NCI-H2107 treated with DMSO at 0.1 percent for 48 hours (cell line): ENCODE data around the gene ZNF722.
"Not testable (repeated sequence)": the region's sequence is repeated elsewhere in the genome, so short reads cannot be mapped to it uniquely, and the experiment has no call there.

Source experiments
- DNase-seq: peaks from one replicate; lab custom pipeline; 2025; ENCODE audit not compliant: unreplicated experiment; lab: John Stamatoyannopoulos, UW

Gene ZNF722

GRCh38 chr7:63998549-63998948 lies at the start of gene ZNF722:
Gene ZNF722 (plus strand): TSS chr7:63998849. CDS start chr7:63998962, 113 bp downstream.
- no peak for DNase-seq

DNA sequence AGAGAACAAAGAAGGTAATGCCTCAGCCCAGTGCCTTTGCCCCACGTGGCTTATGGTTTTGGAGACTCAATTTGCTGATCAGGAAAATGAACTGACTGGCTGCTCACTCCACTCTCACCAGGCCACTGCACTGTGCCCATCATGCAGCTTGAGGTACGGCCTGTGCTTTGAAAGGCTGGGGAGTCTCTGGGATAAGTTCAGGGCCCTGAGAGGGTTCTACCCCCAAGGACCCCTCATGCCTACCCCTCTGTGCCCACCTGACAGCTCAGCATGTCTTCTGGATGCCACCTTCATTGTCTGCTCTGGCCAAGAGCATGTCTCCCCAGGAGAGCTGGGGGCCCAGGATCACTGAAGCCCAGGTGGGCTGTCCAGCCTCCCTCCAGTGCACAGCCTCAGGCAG lies 45.5 kb upstream of the ZNF722 start:
- DNase-seq: no peak

DNA sequence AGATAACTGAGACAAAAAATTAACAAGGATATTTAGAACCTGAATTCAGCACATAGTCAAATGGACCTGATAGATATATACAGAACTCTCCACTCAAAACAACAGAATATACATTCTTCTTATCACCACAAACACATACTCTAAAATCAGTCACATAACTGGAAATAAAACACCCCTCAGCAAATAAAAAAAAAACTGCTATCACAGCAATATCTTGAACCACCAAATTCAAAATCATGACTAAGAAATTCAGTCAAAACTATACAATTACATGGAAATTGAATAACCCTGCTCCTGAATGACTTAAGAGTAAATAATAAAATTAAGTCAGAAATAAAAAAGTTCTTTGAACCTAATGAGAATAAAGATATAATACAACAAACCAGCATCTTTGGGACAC lies 30.0 kb upstream of the ZNF722 start:
- DNase-seq: no peak

GRCh38 chr7:64015496-64015895 lies 16.8 kb downstream of the ZNF722 start:
- DNase-seq: not testable (repeated sequence)

DNA sequence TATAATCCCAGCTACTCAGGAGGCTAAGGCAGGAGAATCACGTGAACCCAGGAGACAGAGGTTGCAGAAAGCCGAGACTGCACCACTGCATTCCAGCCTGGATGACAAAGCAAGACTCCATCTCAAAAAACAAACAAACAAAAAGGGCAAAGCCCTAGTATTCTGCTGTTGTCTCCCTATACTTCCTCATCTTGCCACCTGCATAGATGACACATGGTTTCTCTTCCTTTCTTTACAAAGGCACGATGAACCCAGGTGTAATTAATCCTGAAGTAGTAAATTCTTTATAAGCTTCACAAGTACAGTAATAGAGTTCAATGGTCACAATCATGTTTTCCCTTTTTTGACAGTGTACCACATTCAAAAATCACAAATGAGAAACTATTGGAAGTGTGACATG lies 36.7 kb downstream of the ZNF722 start:
- no peak for DNase-seq

DNA sequence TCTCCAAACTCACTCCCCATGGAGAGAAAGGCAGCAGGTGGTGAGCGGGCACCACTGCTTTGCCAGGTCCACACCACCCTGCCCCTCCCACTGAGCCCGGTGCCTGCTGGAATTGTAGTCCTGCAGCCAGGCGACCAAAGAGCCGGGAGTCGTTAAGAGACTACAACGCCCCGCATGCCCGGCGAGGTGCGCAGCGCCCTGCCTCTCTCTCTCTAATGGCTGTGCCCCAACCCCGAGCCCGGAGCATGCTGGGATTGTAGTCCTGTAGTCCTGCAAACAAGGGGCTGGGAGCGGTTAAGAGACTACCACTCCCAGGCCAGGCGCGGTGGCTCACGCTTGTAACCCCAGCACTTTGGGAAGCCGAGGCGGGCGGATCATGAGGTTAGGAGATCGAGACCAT lies 38.4 kb downstream of the ZNF722 start:
- DNase-seq: no peak

DNA sequence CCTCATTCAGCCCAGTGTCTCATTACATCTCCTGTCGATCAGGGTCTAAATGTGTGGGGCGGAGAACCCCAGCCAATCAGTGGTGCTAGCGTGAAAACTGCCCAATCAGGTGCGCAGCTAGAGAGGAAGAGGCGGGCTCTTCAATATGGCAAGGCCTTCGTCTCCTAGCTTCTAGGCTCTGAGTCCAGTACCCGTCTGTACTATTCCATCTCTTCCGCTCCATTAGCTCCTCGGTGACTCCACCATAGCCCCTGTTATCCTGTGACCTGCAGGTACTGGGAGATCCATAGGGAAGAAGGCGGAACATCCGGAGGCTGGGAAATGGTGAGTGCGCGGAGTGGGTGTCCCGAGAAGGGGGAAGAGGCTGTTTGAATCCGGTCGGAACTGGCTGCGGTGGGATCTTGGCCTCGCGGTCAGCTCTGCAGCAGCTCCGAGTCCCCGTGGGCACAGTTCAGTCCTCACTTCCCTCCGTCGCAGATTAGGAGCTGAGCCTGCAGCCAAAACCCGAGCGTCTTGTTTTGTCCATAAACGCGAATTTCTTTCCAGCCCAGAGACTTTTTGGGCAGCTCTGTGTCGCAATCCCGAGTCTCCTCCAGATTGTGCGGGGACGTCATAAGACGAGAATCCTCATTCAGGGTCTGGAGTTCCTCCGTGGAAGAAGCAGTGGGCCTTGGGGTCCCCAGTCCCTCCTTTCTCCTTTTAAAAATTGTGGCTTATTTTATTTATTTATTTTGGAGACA lies 46.8 kb downstream of the ZNF722 start, which contains the start of gene ZNF727:
Gene ZNF727, plus strand, starts transcription at position 134 of the 740 bp plus-strand sequence. Its CDS starts 188 bp downstream, at position 322.
- no peak for DNase-seq

- DNase-seq: no peak
These were observed 47.4 kb downstream of the ZNF722 start for GRCh38 chr7:64046041-64046389.
